ENCODE results near the gene TBXA2R. TPM values are rescaled to one million over a fixed set of nuclear protein-coding genes. Genes with fewer than 3 reads are reported as not detected.
"Not testable (repeated sequence)": the region's sequence is repeated elsewhere in the genome, so short reads cannot be mapped to it uniquely, and the experiment has no call there.

Gene TBXA2R
- total RNA-seq, 1 experiment from 2014 or later = 1.3 TPM

DNA sequence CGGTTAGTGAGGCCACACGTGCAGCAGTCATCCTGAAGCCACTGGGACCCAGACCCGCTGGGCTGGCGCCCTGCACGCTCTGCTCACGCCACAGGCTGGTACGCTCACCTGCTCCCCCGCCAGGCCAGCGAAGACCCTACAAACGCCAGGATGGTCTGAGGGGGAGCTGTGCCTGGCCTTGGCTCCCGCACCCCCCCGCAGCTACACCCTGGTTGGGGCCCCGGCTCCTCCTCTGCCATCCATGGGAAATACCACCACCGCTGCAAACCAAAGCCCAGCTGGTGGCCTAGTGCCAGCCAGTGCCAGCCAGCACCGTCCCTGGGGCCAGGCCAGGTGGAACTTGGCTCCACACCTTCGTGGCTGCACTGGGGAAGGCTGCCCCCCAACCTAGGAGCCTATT, 43.2 kb upstream of the TBXA2R start:
- POLR2A ChIA-PET = no interaction called here
- Mint-ChIP-seq H3K36me3 (peaks cover 2% of the 10 kb centered on the region; the same call in 1 of the 2 replicates), H3K27me3 (ENCODE audit: low read depth) (no peaks in the 10 kb centered on the region), H3K4me1 (no peaks in the 10 kb centered on the region), H3K9me3 (no peaks in the 10 kb centered on the region), H3K4me3 (no peak overlapping the region), H3K27ac (no peak overlapping the region)
- CTCF ChIA-PET = interaction anchor here (0.6 to 1.8 kb wide), 8 partner anchors 10 to 112 kb away, joined by 3 to 9 read pairs (median 4); partner anchors contain the start of gene MRPL54
- no peak for DNase-seq (ENCODE audit: low spot score)
- ATAC-seq = peak; percentile 62
- TF ChIP-seq ZBTB21 (CRISPR knock-in tag; IDR thresholded peaks at IDR 0.05; ENCODE audit: borderline replicate concordance) (no peak), EMX1 (CRISPR knock-in tag; IDR thresholded peaks at IDR 0.05) (no peak), PREB (CRISPR knock-in tag; IDR thresholded peaks at IDR 0.05; ENCODE audit: borderline replicate concordance) (no peak)
- TF ChIP-seq, protein P1, sequence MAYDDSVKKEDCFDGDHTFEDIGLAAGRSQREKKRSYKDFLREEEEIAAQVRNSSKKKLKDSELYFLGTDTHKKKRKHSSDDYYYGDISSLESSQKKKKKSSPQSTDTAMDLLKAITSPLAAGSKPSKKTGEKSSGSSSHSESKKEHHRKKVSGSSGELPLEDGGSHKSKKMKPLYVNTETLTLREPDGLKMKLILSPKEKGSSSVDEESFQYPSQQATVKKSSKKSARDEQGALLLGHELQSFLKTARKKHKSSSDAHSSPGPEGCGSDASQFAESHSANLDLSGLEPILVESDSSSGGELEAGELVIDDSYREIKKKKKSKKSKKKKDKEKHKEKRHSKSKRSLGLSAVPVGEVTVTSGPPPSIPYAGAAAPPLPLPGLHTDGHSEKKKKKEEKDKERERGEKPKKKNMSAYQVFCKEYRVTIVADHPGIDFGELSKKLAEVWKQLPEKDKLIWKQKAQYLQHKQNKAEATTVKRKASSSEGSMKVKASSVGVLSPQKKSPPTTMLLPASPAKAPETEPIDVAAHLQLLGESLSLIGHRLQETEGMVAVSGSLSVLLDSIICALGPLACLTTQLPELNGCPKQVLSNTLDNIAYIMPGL (CRISPR knock-in tag; IDR thresholded peaks at IDR 0.05) = no peak

GRCh38 chr19:3648037-3648905, 41.6 kb upstream of the TBXA2R start:
- no peaks in the 10 kb centered on the region for H3K9me3 Mint-ChIP-seq
- no peak for ATAC-seq
- no peaks in the 10 kb centered on the region for H3K27me3 Mint-ChIP-seq (ENCODE audit: low read depth)
- ChIA-PET CTCF (no interaction called here), POLR2A (no interaction called here)
- TF ChIP-seq ZNF121 (CRISPR knock-in tag; IDR thresholded peaks at IDR 0.05) (peak; percentile 66; the same call in 1 of the 2 replicates), NFYB (CRISPR knock-in tag; conservative IDR thresholded peaks at IDR 0.05; ENCODE audit: low read depth) (no peak)
- TF ChIP-seq, protein P2, sequence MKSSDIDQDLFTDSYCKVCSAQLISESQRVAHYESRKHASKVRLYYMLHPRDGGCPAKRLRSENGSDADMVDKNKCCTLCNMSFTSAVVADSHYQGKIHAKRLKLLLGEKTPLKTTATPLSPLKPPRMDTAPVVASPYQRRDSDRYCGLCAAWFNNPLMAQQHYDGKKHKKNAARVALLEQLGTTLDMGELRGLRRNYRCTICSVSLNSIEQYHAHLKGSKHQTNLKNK (CRISPR knock-in tag; IDR thresholded peaks at IDR 0.05) = no peak
- no peak overlapping the region for H3K27ac Mint-ChIP-seq
- H3K4me3 Mint-ChIP-seq = no peak overlapping the region
- DNase-seq (ENCODE audit: low spot score) = no peak
- 0 out of 2 replicates have a peak, but pooled peaks cover 2% of the 10 kb centered on the region for H3K36me3 Mint-ChIP-seq
- no peaks in the 10 kb centered on the region for H3K4me1 Mint-ChIP-seq

DNA sequence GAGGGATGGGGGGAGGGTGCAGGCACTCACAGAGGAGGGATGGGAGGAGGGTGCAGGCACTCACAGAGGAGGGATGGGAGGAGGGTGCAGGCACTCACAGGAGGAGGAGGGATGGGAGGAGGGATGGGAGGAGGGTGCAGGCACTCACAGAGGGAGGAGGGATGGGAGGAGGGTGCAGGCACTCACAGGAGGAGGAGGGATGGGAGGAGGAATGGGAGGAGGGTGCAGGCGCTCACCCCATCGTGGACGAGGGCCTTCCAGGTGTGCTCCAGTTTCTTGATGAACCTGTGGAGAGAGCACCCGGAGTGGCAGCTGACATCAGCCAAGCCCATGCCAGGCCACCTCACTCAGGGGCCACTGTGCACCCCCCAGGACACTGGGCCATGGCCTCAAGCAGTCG, 40.4 kb upstream of the TBXA2R start:
- peak; percentile 79 for TF ChIP-seq ZNF263 (CRISPR knock-in tag; IDR thresholded peaks at IDR 0.05; ENCODE audit: low read depth)
- H3K27ac Mint-ChIP-seq; H3K36me3 Mint-ChIP-seq; POLR2A ChIA-PET; DNase-seq (ENCODE audit: low spot score); H3K4me1 Mint-ChIP-seq; H3K4me3 Mint-ChIP-seq; CTCF ChIA-PET; H3K27me3 Mint-ChIP-seq (ENCODE audit: low read depth); H3K9me3 Mint-ChIP-seq; ATAC-seq: not testable (repeated sequence)

- ATAC-seq (no peak), DNase-seq (ENCODE audit: low spot score) (no peak)
- Mint-ChIP-seq H3K4me1 (no peaks in the 10 kb centered on the region), H3K9me3 (no peaks in the 10 kb centered on the region), H3K36me3 (0 out of 2 replicates have a peak, but pooled peaks cover 2% of the 10 kb centered on the region), H3K27ac (no peak overlapping the region), H3K4me3 (no peak overlapping the region), H3K27me3 (ENCODE audit: low read depth) (no peaks in the 10 kb centered on the region)
- POLR2A ChIA-PET = no interaction called here
- CTCF ChIA-PET = no interaction called here
- no peak for TF ChIP-seq E2F1 (CRISPR knock-in tag; IDR thresholded peaks at IDR 0.05)
- TF ChIP-seq ZBTB43 (CRISPR knock-in tag; IDR thresholded peaks at IDR 0.05) = no peak
- TF ChIP-seq SMAD4 (CRISPR knock-in tag; IDR thresholded peaks at IDR 0.05) = no peak
- no peak for TF ChIP-seq NR3C1 (CRISPR knock-in tag; conservative IDR thresholded peaks at IDR 0.05; ENCODE audit: low read depth)
- TF ChIP-seq, protein P3, sequence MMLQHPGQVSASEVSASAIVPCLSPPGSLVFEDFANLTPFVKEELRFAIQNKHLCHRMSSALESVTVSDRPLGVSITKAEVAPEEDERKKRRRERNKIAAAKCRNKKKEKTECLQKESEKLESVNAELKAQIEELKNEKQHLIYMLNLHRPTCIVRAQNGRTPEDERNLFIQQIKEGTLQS (CRISPR knock-in tag; conservative IDR thresholded peaks at IDR 0.05) = no peak
- TF ChIP-seq ZNF263 (CRISPR knock-in tag; IDR thresholded peaks at IDR 0.05; ENCODE audit: low read depth) = no peak
- TF ChIP-seq TP53 (CRISPR knock-in tag; IDR thresholded peaks at IDR 0.05) = no peak
- TF ChIP-seq USF1 (CRISPR knock-in tag; IDR thresholded peaks at IDR 0.05) = no peak
- no peak for TF ChIP-seq NFYB (CRISPR knock-in tag; conservative IDR thresholded peaks at IDR 0.05; ENCODE audit: low read depth)
- no peak for TF ChIP-seq USF2 (CRISPR knock-in tag; IDR thresholded peaks at IDR 0.05)
- TF ChIP-seq, protein P4, sequence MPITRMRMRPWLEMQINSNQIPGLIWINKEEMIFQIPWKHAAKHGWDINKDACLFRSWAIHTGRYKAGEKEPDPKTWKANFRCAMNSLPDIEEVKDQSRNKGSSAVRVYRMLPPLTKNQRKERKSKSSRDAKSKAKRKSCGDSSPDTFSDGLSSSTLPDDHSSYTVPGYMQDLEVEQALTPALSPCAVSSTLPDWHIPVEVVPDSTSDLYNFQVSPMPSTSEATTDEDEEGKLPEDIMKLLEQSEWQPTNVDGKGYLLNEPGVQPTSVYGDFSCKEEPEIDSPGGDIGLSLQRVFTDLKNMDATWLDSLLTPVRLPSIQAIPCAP (CRISPR knock-in tag; IDR thresholded peaks at IDR 0.05) = no peak
These were observed 39.8 kb upstream of the TBXA2R start for GRCh38 chr19:3646336-3647092.
